ENCODE data around the gene ZWINT.
A peak's percentile ranks its signal among the peaks of the same experiment; 100 is the strongest.

The ZWINT gene, protein sequence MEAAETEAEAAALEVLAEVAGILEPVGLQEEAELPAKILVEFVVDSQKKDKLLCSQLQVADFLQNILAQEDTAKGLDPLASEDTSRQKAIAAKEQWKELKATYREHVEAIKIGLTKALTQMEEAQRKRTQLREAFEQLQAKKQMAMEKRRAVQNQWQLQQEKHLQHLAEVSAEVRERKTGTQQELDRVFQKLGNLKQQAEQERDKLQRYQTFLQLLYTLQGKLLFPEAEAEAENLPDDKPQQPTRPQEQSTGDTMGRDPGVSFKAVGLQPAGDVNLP

DNA sequence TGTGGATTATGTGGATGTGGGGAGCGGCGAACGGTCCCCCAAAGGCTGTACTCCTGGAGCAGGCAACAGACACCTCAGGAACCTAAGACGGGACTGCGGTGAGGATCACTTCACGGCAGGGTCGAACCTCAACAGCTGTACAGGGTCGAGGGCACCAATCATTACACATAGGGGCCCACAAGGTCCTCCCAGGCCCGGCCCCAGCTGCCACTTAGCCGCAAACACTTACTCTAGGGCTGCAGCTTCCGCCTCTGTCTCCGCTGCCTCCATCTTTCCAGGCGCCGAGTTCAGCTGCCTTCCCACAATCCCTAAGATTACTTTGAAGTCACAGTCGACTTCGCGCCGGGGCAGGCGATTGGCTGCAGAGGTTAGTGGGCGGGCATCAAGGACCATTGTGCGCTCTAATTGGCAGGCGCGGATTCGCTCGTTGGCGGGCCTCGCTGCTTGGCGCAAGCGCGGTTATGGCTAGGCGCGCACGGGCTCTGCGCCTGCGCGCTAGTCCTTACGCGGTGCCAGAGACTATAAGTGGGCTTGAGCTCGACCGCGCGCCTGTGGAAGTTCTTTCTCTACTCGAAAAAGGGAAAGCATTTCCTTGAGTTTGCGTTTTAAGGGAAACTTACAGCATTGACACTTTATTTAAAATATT, at the start of gene ZWINT:
Gene ZWINT (minus strand): TSS at position 293 of the 646 bp plus-strand sequence. CDS start 23 bp downstream, at position 270.
- DNase-seq = peak; percentile 93

DNA sequence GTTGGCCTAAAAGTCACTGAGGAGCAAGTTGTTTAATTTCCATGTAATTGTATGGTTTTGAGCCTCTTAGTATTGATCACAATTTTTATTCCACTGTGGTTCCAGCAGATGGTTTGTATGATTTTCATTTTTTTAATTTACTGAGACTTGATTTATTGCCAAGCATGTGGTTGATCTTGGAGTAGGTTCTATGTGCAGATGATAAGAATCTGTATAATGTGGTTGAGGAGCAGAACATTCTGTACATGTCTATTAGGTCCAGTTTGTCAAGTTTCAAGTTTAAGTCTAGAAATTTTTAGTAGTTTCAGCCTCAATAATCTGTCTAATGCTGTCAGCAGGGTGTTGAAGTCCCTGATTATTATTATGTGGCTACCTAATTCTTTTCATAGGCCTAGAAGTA, 22.7 kb upstream of the ZWINT start:
- DNase-seq = no peak

DNA sequence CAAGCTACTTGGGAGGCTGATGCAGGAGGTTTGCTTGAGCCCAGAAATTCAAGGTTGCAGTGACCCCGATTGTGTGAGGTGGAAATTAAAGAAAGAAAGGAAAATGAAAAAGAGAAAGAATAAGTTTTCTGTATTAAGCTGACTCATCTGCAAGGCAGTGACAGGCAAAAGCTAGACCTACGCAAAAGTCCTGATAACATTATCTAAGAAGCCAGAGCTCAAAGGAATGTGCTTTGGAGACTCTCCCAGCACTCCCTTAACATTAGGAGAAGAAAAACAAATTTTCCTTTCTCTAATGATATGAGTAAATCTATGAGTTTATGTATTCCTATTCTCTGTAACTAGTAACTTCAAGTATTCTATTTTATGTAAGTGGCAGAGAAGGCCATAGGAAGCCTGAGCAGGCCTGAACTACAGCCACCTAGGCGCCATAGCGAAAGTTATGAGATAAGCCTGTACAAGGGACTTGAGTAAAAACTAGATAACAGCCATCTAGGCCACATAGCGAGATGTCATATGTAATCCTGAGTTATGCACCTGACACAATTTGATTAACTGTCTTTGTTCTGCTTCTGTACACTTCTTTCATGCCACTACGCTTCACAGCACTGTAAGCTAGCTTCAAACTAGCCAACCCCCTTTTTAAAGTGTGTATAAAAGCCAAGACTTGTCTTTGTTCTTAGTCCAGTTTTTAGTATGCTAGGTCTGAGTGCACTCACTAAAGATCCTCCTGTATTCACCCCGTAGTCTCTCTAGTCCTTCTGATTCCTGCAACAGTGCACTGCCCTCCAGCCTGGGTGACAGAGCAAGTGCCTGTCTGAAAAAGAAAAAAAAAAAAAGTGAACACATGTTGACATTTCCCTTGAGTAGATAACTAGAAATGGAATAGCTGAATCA, 9.4 kb upstream of the ZWINT start:
- DNase-seq = no peak

DNA sequence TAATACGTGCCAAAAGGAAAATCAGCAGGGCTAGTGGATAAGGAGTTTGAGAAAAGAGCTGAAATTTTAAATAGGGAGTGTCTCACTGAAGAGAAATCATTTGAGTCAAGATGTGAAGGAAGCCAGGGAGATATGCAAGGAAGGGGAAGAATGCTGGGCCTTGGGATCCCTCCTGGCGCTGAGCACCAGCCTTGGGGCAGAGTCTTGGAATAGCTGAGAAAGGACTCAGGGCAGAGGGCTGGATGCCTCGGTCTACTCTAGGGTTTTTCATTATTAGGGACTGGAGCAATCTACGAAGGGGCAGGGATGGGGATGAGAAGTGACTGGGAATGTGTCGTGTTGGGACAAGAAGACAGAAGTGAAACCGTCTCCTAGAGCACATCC, 484 bp downstream of the ZWINT start:
- DNase-seq = no peak

DNA sequence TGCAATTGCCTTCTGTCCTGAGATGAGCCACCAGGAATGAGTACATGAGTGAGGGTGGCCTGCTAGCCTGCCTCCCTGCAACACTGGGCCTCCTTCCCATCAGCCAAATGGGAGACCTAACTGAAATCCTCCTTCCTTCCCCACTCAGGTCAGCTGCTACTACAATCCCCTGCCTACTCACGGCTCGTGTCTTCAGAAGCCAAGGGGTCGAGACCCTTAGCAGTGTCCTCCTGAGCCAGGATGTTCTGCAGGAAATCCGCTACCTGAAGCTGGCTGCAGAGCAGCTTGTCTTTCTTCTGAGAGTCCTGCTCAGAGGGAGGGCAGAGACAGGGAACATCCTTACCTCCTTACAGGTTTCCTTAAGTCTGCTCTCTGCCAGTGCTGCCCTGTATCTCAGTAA, 1.2 kb downstream of the ZWINT start:
- no peak for DNase-seq

DNA sequence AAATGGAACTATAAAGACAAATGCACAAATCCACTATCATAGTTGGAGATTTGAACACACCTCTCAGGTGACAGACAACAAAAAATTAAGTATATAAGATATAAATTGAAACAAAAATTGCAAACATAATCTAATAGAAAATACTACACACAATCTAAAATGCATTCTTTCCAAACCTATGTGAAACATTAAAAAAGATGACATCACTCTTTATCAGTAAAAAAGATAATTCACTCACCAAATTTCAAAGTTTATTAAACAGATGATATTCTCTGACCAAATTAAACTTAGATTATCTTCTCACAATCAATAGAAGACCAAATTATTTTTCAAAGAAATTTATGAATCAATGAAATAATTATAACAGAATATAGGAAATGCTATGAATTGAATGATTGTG, 4.0 kb downstream of the ZWINT start:
- DNase-seq = no peak

DNA sequence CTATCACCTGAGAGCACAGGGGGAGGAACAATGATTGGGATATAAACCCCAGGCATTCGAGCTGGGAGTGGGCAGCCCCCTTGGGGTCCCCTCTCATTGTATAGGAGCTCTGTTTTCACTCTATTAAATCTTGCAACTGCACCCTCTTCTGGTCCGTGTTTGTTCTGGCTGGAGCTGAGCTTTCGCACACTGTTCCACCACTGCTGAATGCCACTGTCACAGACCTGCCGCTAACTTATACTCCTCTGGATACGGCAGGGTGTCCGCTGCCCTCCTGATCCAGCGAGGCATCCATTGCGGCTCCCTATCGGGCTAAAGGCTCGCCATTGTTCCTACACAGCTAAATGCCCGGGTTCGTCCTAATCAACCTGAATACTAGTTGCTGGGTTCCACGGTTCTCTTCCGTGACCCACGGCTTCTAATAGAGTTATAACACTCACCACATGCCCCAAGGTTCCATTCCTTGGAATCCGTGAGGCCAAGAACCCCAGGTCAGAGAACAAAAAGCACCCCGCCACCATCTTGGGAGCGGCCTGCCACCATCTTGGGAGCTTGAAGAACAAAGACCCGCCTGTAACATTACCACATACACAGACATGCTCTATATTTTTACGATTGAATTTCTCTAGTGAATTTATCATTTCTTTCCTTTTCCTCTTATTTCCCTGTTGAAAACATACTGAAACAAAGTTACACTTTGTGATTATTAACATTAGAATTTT, 9.0 kb downstream of the ZWINT start:
- no peak for DNase-seq

DNA sequence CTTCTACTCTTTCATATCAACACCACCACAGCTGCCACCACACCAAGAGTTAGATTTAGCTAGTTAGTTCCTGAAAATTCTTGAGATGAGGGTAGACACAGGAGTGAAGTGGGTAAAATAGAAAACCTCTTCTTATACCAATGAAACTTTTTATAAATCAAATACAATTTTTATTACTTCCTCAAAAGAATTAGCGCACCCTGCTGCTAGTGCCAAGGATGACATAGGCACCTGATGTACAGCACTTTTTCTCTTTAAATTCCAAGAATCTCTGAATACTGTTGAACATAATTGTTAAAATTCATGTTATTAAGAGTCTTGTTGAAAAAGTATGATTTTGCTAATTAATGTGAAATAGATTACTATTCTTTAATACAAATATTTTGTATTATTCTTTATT, 11.4 kb downstream of the ZWINT start:
- no peak for DNase-seq

DNA sequence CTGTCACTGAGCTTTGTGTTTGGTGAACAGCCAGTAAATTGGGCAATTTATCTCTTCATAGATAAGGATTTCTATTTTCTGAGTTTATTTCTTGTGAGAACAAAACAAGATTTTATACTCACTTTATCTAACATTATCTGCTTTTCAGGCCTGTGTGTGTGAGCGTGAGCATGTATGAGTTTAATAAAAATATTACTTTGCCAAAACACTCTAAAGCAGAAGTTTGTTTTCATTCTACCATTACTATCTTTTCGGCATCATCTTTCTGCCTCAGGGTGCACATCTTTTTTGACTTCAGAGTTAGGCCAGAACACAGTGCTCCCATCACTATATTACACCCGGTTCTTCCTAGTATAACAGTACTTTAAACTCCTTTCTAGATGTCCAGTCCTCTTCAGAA, 13.0 kb downstream of the ZWINT start:
- no peak for DNase-seq

DNA sequence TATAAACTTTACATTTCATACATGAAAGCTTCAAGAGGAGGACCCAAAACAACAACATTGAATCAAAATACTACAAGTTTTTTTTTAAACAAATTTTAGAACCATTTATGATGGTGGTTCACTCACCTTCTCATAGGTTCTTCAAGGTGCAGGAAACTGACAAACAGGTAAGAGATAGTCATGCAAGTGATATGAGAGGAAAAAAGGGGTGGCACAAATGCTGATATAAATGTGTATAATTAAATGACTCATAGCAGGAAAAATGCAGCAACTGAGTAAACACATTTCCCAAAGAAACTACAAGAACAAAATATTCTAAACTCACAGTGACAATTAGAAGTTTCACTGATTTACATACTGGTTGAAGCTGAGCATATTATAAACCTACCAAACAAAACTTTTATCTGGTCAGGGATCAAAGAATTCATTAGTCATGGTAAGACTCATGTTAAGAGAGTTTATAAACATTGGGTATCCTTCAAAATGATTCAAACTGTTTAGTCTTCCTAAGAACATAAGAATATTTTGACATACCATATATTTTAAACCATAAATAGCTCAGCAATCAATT, 14.1 kb downstream of the ZWINT start:
- no peak for DNase-seq

DNA sequence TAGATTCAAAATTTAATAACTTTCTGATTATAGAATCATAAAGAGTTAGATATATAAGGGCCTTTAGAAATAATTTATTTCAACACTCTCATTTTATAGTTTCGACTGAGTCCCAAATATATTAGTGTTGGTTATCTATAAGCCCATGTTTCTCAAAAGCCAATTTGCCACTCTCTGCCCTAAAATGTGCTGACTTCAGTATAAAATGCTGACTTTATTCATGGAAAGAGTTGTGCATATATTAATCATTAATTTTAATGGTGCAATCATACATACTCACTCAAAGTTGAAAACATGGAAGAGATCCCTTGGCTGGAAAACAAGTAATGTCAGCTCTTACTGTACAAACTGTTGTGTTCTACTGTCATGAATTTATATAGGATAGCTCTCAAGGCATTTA, 19.4 kb downstream of the ZWINT start:
- DNase-seq = no peak

DNA sequence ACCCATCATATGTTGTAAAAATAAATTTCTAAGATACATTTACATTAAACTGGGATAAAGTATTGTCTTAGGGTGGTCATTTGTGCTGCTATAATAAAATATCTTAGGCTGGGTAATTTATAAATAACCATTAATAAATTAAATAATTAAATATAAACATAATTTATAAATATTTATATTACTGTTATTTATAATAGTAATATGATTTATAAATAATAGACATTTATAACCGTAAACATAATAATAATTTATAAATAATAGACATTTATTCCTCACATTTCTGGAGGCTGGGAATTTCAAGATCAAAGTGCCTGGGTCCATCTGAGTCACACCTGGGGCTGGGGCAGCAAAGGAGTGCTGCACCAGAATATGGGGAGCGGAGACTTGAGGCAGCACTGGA, 31.1 kb downstream of the ZWINT start:
- no peak for DNase-seq

DNA sequence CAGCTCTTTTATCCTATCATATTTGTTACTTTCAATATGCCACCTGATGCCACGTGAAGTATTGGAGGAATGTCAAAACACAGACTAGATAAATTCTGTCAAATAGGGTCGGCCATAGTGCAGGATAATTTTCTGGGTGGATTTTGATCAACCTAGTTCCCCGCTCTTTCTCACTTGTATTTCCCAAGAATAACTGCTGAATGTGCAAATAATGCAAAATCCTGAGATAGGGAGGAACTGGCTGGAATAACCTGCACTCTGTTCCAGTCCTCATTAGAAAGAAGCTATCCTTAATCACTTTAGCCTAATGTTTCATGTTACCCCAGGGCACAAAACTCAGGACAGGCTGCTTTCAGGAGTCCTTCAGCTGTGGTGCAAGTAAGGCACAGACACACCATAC, 33.9 kb downstream of the ZWINT start:
- DNase-seq = no peak

DNA sequence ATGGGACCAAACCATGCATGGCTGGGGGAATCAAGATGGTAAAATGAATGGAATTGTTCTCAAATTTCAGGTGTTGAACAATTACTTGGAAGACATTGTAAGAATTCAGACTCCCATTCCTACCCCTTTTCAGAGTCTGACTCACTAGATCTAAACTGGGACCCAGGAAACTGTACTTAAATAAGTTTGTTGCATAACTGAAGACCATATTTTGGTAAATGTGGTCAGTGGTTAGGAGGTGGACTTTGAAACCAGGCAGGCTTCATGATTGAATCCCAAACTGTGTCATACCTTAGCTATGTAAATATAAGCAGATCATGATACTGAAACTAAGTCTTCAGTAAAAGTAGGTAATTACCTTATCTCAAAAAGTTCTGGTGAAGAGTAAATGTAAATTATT, 41.7 kb downstream of the ZWINT start:
- no peak for DNase-seq

DNA sequence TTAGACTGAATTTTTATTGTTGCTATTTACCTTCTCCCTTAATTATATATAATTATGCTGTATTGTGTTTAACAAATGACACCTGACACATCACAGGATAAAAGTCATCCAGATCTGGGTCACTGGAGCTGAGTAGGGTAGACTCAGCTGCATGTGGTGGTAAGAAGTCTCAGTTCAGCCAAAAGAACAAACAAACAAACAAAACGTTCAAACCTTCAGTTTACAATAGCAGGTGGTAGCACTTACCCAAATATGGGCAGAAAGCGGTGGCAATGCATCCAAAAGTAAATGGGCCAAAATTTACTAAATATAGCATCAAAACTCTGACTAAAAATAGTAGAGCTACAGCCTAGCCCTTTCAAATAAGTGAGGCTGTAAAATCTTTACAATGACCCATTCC, 42.2 kb downstream of the ZWINT start:
- DNase-seq = no peak

DNA sequence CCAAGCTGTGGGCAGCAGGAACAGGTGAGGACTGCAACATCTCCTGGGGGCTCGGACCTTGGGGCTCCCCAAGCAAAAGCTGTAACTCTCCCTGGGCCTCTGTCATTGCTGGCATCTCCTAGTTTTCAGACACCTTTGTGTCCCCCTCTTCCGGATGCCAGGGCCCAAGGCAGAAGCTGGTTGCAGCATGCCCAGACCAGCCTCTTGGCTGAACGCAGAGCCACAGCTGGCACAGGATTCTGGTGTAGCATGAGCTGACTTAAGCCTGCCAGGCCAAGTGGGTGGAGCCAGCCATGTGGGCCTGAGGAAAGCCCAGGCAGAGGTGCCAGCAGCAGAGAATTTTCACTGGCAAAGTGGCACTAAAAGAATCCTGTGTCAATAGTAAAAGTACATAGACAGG, 43.5 kb downstream of the ZWINT start:
- no peak for DNase-seq

DNA sequence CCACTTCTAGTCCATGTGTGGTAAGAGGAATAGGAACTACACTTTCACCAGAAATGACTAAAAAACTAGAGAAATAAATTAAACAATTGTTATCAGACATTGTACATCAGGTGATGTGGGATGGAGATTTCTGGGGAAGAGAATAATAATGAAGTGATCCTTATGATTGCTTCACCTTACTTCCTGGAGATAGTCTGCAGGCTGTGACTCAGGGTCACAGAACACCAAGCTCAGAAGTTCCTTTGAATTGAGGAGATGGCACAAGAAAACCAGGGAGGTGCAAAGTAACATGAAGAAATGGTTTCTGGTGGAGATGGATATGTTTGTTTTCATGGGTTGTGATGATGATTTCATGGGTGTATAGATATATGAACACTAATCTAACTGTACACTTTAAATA, 44.5 kb downstream of the ZWINT start:
- DNase-seq = no peak
